Stimulated activated CD4-positive, alpha-beta T cell treated with anti-CD3 and anti-CD28 coated beads, Interleukin-4, amount 100 ng/mL, for 1 hour (primary cell): ENCODE results near the gene TEX12.
"Not testable (repeated sequence)": the region's sequence is repeated elsewhere in the genome, so short reads cannot be mapped to it uniquely, and the experiment has no call there.

ENCODE experiments used
- DNase-seq: peaks from one replicate; pipeline ENCODE4 v3.0.0-alpha.2; 2020

TEX12 gene

GRCh38 chr11:112167145-112167544, at the start of gene TEX12:
Gene TEX12 (plus strand): TSS chr11:112167372. CDS start chr11:112169269, 1,897 bp downstream.
- DNase-seq, result no peak

DNA sequence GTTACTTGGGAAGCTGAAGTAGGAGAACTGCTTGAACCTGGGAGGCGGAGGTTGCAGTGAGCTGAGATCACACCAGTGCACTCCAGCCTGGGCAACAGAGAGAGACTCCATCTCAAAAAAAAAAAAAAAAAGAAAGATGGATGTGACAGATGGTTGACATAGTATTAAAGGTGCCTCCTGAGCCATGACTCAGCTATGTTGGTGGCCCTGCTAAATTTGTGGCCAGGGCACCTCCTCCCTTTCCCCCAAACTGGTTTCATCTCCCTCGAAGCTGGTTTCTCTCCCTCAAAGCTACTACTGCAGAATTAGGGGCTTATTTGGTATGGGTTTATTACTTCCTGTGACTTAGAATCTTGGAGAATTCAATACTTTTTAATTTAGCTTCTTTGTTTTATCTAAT, 49.0 kb upstream of the TEX12 start:
- no peak for DNase-seq

- DNase-seq, result no peak
These were observed 45.1 kb upstream of the TEX12 start for GRCh38 chr11:112121981-112122615.

GRCh38 chr11:112123129-112123528, 44.0 kb upstream of the TEX12 start:
- DNase-seq, result no peak

- no peak for DNase-seq
These were observed 40.1 kb upstream of the TEX12 start for GRCh38 chr11:112127056-112127455.

DNA sequence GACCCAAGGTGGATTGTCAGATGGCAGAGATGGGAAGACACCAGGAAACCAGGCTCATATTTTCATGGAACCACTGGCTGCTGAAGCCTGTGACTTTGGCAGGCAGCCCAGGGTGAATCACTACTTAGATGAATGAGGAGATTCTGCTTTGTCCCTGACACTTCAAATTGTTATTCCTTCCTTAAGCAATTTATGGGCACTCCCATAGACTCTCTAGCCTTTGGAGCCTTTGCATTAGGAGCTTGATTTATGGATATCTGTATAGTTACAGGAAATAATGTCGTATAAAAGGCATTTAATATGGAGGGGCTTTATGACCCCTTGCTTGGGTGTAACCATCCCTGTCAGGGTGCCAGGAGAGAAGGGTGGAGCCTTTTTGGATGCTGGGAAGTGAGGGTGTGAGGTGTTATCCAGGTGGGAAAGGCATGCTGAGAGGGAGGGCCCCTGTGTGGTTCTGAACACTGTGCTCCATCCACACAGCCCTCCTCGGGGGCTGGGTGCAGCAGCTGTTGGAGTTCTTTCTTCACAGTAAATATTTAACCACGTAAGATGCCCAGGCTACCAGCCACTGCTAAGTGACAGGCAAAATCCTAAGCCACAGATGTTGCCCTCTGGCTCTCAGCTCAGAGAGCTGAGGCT, 38.6 kb upstream of the TEX12 start:
- DNase-seq, result no peak

- DNase-seq, result no peak
These were observed 37.5 kb upstream of the TEX12 start for GRCh38 chr11:112129656-112130055.

DNA sequence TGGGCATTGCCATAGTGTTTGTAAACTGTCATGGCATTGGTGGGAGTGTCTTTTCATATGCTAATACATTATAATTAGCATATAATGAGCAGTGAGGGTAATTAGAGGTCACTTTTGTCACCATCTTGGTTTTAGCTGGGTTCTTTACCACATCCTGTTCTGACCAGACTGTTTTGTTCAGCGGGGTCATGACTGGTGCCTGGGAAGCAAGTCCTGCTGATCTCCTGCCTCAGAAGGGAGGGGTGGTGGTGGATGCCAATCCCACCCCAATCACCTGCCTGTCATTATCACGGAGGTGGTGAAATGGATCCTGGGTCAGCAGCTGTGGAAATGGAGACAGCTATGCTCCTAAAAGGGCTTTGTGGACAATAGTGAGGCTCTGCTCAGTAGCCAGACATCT, 34.4 kb upstream of the TEX12 start:
- DNase-seq, result no peak

- DNase-seq, result no peak
These were observed 32.7 kb upstream of the TEX12 start for GRCh38 chr11:112134473-112134872.

DNA sequence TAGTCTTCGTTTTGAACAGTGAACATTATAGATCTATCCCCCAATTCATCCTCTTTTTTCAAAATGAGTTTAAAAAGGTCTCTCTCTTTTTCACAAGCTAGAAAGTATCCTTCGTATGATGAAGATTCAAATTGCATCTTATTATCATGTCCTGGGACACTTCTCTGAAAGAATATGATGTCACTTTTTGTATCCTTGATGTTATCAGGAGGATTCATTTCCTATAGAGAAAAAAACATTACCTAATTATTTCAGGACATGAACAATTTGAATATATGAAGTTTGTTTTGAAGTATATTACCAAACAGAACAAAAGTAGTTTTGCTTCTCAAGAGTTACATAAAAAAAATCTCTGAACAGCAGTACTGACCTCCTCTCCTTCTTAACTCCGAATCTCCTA, 23.6 kb upstream of the TEX12 start:
- no peak for DNase-seq

DNA sequence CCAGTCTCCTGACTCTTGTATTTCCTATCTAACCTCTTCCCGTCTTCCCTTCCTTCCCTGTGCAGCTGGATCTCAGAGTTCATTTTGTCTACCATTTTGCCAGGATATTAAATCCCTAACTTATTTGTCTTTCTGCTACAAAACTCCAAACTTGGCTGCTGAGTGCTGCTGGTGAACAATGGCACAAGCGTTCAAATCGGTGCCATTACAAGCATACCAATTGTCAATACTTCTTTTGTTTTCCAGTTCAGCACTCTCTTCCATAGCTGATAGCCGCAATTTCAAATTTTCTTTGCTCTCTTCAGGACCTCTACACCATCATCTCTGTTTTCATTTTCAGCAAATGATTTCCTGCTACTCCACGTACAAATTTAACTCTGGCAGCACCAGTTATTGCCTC, 16.7 kb upstream of the TEX12 start:
- DNase-seq, result no peak

- DNase-seq, result no peak
These were observed 10.8 kb upstream of the TEX12 start for GRCh38 chr11:112156153-112156955.

DNA sequence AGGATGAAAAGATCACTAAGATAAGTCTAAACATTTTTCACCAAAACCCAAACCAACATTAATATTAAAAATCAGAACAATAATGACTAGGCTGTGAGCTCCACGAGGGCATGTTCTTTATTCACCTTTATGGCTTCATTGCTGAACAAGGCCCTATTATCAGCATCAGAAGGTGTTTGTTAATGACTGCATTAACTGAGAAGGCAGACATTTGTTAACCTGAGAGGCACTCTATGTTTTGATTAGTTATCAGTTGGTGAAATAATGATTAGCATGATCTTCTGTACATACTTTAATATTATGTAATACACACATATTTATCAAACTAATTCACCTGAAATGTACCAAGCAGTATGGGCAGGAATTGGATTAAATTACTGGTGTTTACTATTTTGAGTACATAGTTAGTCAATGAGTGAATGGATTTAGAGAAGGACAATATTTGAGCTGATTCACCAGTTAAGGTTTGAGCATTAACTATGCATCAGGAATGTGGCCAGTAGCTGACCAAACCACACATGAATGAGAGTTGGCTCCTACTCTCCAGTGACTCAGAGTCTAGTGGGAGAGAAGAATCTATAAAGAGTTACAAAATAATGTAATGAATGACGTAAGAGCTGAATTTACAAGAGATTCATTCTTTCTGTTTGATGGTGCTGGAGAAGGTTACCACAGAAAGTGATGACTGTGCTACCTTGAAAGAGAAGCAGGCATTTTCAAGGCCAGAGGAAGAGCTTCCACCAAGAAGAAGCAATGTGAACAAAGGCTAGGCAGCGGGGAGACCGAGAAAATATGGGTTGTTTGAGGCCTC, 10.0 kb upstream of the TEX12 start:
- no peak for DNase-seq

DNA sequence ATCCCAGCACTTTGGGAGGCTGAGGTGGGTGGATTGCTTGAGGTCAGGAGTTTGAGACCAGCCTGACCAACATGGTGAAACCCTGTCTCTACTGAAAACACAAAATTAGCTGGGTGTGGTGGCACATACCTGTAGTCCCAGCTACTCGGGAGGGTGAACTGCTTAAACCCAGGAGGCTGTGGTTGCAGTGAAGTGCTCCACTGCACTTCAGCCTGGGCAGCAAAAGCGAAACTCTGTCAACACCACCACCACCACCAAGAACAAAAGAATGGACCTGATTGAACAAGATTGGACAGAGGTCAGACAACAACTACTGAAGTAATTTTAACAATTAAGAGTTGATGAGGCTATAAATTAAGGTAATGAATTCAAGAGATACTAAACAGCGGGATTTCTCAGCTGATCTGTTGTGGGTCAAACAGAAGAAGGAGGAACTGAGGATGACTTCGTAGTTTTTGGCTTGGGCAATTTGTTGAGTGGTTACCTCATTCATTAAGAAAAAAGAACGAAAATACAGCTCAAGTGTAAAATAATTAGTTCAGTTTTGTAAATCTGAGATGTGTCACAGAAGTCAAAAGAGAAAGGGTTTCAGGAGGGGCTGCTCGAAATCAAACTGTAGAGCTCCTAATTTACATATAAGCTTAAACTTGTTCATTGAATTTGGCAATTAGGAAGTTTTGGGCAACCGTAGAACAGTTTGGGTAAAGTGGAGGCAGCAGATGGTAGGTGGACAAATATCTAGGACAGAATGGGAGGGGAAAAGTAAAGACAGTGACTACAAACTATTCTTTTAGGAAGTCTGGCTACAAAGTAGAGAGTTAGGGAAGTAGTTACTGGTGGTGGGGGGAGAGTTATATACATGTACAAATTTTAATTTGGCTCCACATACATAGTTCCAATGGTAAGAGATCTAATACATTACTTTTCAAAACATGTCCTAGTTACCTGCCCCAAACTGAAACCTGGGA, 7.8 kb upstream of the TEX12 start:
- no peak for DNase-seq

- DNase-seq, result no peak
These were observed 6.9 kb upstream of the TEX12 start for GRCh38 chr11:112160091-112160848.

- DNase-seq, result no peak
These were observed 6.2 kb upstream of the TEX12 start for GRCh38 chr11:112161012-112161411.

DNA sequence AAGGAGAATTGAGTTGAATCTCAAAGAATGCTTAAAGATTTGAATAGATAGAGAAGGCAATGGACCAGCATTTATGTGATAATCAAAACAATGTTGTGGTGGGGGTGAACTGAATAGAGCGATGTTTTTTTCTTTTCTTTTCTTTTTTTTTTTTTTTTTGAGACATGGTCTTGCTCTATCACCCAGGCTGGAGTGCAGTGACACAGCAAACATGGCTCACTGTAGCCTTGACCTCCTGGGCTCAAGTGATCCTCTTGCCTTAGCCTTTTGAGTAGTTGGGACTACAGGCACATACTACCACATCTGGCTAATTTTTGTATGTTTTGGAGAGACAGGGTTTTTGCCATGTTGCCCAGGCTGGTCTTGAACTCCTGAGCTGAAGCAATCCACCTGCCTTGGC, 5.0 kb upstream of the TEX12 start:
- DNase-seq, result not testable (repeated sequence)

GRCh38 chr11:112162761-112163546, 4.2 kb upstream of the TEX12 start:
- no peak for DNase-seq

GRCh38 chr11:112163875-112164685, 3.1 kb upstream of the TEX12 start, which contains the start of gene IL18:
Gene IL18 (minus strand): TSS chr11:112164094. CDS start chr11:112155053, 9,041 bp downstream.
- no peak for DNase-seq
